HCT116 (cell line): ENCODE results near the gene ACBD3. TPM values are rescaled to one million over a fixed set of nuclear protein-coding genes. Genes with fewer than 3 reads are reported as not detected.

Experiments used
- ATAC-seq: fragments of 200-7000 bp; cut with Tn5 transposase; 2 replicates; pipeline ENCODE4 v1.9.1; 2020; ENCODE audit warnings: mild to moderate bottlenecking, moderate library complexity
- BruUV-seq: library from RNA; stranded (reverse); fragments of 400-500 nt; replicated peaks from 2 replicates; lab custom pipeline; 2021; lab: Mats Ljungman, UMichigan
- CTCF ChIA-PET: fragments of 300-600 bp; sonication (Branson Sonifier 250); formaldehyde crosslinking; loops from one replicate; lab custom pipeline; 2021; ENCODE audit warnings: antibody characterized with exemption; lab: Charles Lee
- POLR2A ChIA-PET: fragments of 300-600, 350-600 bp; sonication (Branson Sonifier 250); formaldehyde crosslinking; loops from one replicate; lab custom pipeline; 2021; ENCODE audit warnings: antibody characterized with exemption; lab: Charles Lee
- RAD21 ChIA-PET, 2 experiments: fragments of 300-600 bp; sonication (Branson Sonifier 250); formaldehyde crosslinking; loops; one replicate each; lab custom pipeline; 2023; ENCODE audit warnings: low total read pairs in 2 of 2; ENCODE audit not compliant: uncharacterized antibody in 2 of 2, unreplicated experiment in 2 of 2, low non-redundant PET in 1 of 2; lab: Charles Lee
- DNase-seq: peaks from one replicate; pipeline ENCODE4 v3.0.0-alpha.2; 2010; ENCODE audit warnings: low read depth, low spot score
- H2AFZ ChIP-seq: fragments of 200-600 bp; shearing (Covaris generic), sonication (generic); 2 replicates; pipeline ENCODE4 v1.6.1; 2017; ENCODE audit warnings: low read depth, mixed run types, mixed read lengths, antibody characterized with exemption, low read length; ENCODE audit not compliant: poor library complexity, severe bottlenecking
- H3K27ac ChIP-seq: 2 replicates; pipeline ENCODE4 v1.5.1; 2012; ENCODE audit warnings: low read depth, low read length
- H3K27me3 ChIP-seq: fragments of 200-600 bp; sonication (generic); 2 replicates; pipeline ENCODE4 v1.6.1; 2016; ENCODE audit warnings: mixed run types, low read length, mixed read lengths; ENCODE audit not compliant: insufficient read depth
- H3K36me3 ChIP-seq, 2 experiments: fragments of 200-500 bp in 1 of 2; fragments of 200-600 bp in 1 of 2; sonication (Bioruptor generic) in 1 of 2; sonication (generic) in 1 of 2; 2 replicates each; pipeline versions ENCODE4 v1.5.1 to v1.6.1; 2014 to 2016; ENCODE audit warnings: low read length in 2 of 2, inconsistent platforms in 1 of 2, mixed read lengths in 1 of 2, mixed run types in 1 of 2; ENCODE audit not compliant: insufficient read depth in 2 of 2, control insufficient read depth in 1 of 2
- H3K4me1 ChIP-seq, 2 experiments: fragments of 200-600 bp in 1 of 2; sonication (generic) in 1 of 2; 2 replicates each; pipeline versions ENCODE4 v1.5.1 to v1.6.1; 2012 to 2017; ENCODE audit warnings: low read length in 2 of 2, inconsistent platforms in 1 of 2, mild to moderate bottlenecking in 1 of 2, mixed read lengths in 1 of 2, mixed run types in 1 of 2, moderate library complexity in 1 of 2; ENCODE audit not compliant: insufficient read depth in 2 of 2, control insufficient read depth in 1 of 2
- H3K4me2 ChIP-seq: fragments of 200-600 bp; sonication (generic); 2 replicates; pipeline ENCODE4 v1.6.1; 2017; ENCODE audit warnings: mixed run types, low read length, mixed read lengths
- H3K4me3 ChIP-seq, 2 experiments: fragments of 200-600 bp in 1 of 2; sonication (generic) in 1 of 2; replicated peaks in 1 of 2; 2 replicates each; pipeline ENCODE4 v1.5.1; 2011 to 2016; ENCODE audit warnings: low read length in 2 of 2, control low read depth in 1 of 2, low read depth in 1 of 2, mild to moderate bottlenecking in 1 of 2, mixed read lengths in 1 of 2, mixed run types in 1 of 2
- H3K79me2 ChIP-seq: fragments of 200-600 bp; sonication (generic); 2 replicates; pipeline ENCODE4 v1.6.1; 2017; ENCODE audit warnings: mild to moderate bottlenecking, mixed run types, low read length, moderate library complexity, mixed read lengths; ENCODE audit not compliant: insufficient read depth
- H3K9ac ChIP-seq: fragments of 200-600 bp; sonication (generic); 2 replicates; pipeline ENCODE4 v1.6.1; 2016; ENCODE audit warnings: low read length, mixed read lengths
- H3K9me2 ChIP-seq: fragments of 200-600 bp; sonication (generic), shearing (Covaris generic); 2 replicates; pipeline ENCODE4 v1.6.1; 2017; ENCODE audit warnings: mixed run types, mild to moderate bottlenecking, moderate library complexity; ENCODE audit not compliant: insufficient read depth
- H3K9me3 ChIP-seq, 2 experiments: fragments of 200-500 bp in 1 of 2; fragments of 200-600 bp in 1 of 2; sonication (Bioruptor generic) in 1 of 2; sonication (generic) in 1 of 2; 2 replicates each; pipeline ENCODE4 v1.6.1; 2014 to 2017; ENCODE audit warnings: low read length in 2 of 2, mixed read lengths in 2 of 2, inconsistent platforms in 1 of 2, low read depth in 1 of 2, mild to moderate bottlenecking in 1 of 2, mixed run types in 1 of 2, moderate library complexity in 1 of 2; ENCODE audit not compliant: control insufficient read depth in 1 of 2, insufficient read depth in 1 of 2
- H4K20me1 ChIP-seq: fragments of 200-600 bp; sonication (generic), shearing (Covaris generic); 2 replicates; pipeline ENCODE4 v1.6.1; 2017; ENCODE audit warnings: mixed run types, mild to moderate bottlenecking, moderate library complexity; ENCODE audit not compliant: insufficient read depth
- EZH2phosphoT487 ChIP-seq: fragments of 200-600 bp; IDR thresholded peaks from 2 replicates; pipeline ENCODE4 v1.6.1; 2018; ENCODE audit warnings: antibody characterized with exemption, borderline replicate concordance
- FOSL1 ChIP-seq: IDR thresholded peaks from 2 replicates; pipeline ENCODE4 v1.6.1; 2012; ENCODE audit warnings: low read depth
- RAD21 ChIP-seq: IDR thresholded peaks from 2 replicates; pipeline ENCODE4 v1.6.1; 2012; ENCODE audit warnings: low read depth, mild to moderate bottlenecking
- ZBTB33 ChIP-seq: IDR thresholded peaks from 2 replicates; pipeline ENCODE4 v1.6.1; 2011; ENCODE audit warnings: mild to moderate bottlenecking, low read length, moderate library complexity; ENCODE audit not compliant: insufficient replicate concordance; ENCODE audit errors: extremely low read depth
- intact Hi-C: fragments of 100-400 bp; cut with micrococcal nuclease; formaldehyde crosslinking; loops from 2 replicates; pipeline ENCODE4 v1.10.0; 2022
- total RNA-seq: library from RNA; stranded (reverse); gene quantifications from one replicate; pipeline ENCODE4 v1.2.1, GENCODE V29; 2021; ENCODE audit not compliant: unreplicated experiment
- TF ChIP-seq, protein P1 (sequence below), 3 experiments: fragments of 200-600 bp in 1 of 3; sonication (generic) in 1 of 3; IDR thresholded peaks in 2 of 3; conservative IDR thresholded peaks in 1 of 3; 2 replicates each; pipeline ENCODE4 v1.5.1; 2012 to 2017; ENCODE audit warnings: low read depth in 2 of 3, low read length in 2 of 3, antibody characterized with exemption in 1 of 3, borderline replicate concordance in 1 of 3, control low read depth in 1 of 3, mild to moderate bottlenecking in 1 of 3, mixed read lengths in 1 of 3, mixed run types in 1 of 3, moderate library complexity in 1 of 3; ENCODE audit not compliant: insufficient read depth in 1 of 3

Gene ACBD3
- total RNA-seq, 1 experiment from 2014 or later = 29.6 TPM

DNA sequence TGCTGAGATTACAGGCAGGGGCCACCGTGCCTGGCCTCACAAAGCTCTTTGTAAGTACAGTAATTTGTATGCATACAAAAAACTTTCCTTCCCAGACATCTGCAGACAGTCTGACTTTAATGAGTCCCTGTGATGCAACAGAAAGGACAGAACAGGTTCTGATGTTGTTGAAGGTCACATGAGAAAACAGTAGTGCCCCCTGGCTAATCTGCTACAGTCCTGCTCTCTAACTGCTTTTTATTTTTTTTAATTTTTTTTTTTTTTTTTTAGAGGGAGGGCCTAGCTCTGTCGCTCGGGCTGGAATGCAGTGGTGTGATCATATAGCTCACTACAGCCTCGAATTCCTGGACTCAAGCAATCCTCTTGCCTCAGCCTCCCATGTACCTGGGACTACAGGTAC lies 36.7 kb downstream of the ACBD3 start:
- CTCF ChIA-PET = interaction anchor here (1.6 kb wide), 1 partner anchor 24 kb away, joined by 7 read pairs; no protein-coding TSS in a partner anchor
- Histone ChIP-seq H2AFZ (no peak overlapping the region), H3K4me2 (no peak overlapping the region), H3K36me3 (peaks cover 22 to 27% of the 10 kb centered on the region in 2 experiments; a peak in 3 of 4 replicates), H3K27ac (no peak overlapping the region), H4K20me1 (no peaks in the 10 kb centered on the region), H3K9me2 (no peaks in the 10 kb centered on the region), H3K4me3 (no peak overlapping the region), H3K4me1 (no peaks in the 10 kb centered on the region), H3K9ac (no peak overlapping the region), H3K9me3 (no peaks in the 10 kb centered on the region), H3K79me2 (no peaks in the 10 kb centered on the region), H3K27me3 (no peaks in the 10 kb centered on the region)
- intact Hi-C loops = no loop called here
- RAD21 ChIA-PET = no interaction called here
- TF ChIP-seq, protein P1, sequence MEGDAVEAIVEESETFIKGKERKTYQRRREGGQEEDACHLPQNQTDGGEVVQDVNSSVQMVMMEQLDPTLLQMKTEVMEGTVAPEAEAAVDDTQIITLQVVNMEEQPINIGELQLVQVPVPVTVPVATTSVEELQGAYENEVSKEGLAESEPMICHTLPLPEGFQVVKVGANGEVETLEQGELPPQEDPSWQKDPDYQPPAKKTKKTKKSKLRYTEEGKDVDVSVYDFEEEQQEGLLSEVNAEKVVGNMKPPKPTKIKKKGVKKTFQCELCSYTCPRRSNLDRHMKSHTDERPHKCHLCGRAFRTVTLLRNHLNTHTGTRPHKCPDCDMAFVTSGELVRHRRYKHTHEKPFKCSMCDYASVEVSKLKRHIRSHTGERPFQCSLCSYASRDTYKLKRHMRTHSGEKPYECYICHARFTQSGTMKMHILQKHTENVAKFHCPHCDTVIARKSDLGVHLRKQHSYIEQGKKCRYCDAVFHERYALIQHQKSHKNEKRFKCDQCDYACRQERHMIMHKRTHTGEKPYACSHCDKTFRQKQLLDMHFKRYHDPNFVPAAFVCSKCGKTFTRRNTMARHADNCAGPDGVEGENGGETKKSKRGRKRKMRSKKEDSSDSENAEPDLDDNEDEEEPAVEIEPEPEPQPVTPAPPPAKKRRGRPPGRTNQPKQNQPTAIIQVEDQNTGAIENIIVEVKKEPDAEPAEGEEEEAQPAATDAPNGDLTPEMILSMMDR (IDR thresholded peaks at IDR 0.05 in 2 of 3, conservative IDR thresholded peaks at IDR 0.05 in 1 of 3; ENCODE audit: borderline replicate concordance in 1 of 3, insufficient read depth in 1 of 3, low read depth in 2 of 3, low read length in 2 of 3) = 0 out of 6 replicates have a peak, but pooled peaks of 1 of the 3 experiments have one; percentile 13
- TF ChIP-seq ZBTB33 (no peak), EZH2phosphoT487 (no peak), RAD21 (no peak), FOSL1 (no peak)
- no peak for DNase-seq
- BruUV-seq = no TSS peak
- POLR2A ChIA-PET = no interaction called here
- no peak; the same call in 1 of the 2 replicates for ATAC-seq
